ENCODE measurements around the gene RPL22L1. TPM values are rescaled to one million over a fixed set of nuclear protein-coding genes. Genes with fewer than 3 reads are reported as not detected.

Gene RPL22L1
- total RNA-seq, 2 experiments from 2014 or later: 51.7 to 58.9 TPM

DNA sequence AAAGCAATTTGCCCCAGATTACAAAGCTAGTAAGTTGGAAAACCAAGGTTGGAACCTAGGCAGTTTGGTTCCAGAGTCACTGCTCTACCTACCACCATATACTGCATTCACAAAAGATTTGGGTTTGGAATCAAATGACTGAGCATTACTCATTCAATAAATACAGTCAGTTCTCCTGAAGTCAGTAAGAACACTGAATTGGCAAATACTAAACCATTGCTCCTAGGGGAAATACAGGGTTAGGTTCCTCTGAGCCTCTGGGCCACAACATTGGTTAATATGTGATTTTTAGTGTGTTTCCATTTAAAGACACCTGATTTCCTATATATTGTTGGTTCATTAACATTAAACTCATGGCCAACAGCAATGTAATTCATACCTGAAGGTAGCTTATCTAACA is 40.5 kb upstream of the RPL22L1 start:
- no TSS peak for BruUV-seq (replicated peaks)
- Histone ChIP-seq H4K20me1 (ENCODE audit: insufficient read depth, low read length) (no peaks in the 10 kb centered on the region), H3K79me2 (ENCODE audit: insufficient read depth, low read depth, low read length) (peaks cover 21% of the 10 kb centered on the region; the same call in 1 of the 2 replicates), H3K27ac (ENCODE audit: low read depth, low read length, poor library complexity, severe bottlenecking) (no peak overlapping the region), H3K4me2 (ENCODE audit: low read length) (no peak overlapping the region), H3K4me3 (ENCODE audit: low read depth, low read length, poor library complexity, severe bottlenecking) (no peak overlapping the region), H3K4me1 (ENCODE audit: insufficient read depth, low read length, poor library complexity, severe bottlenecking) (peaks cover 22% of the 10 kb centered on the region), H2AFZ (ENCODE audit: low read length) (no peak overlapping the region), H3K9me3 (ENCODE audit: low read length) (peaks cover 12% of the 10 kb centered on the region), H3K9me2 (ENCODE audit: insufficient read depth, low read length) (no peaks in the 10 kb centered on the region), H3K36me3 (ENCODE audit: insufficient read depth, low read length) (peaks cover 5% of the 10 kb centered on the region)
- TF ChIP-seq CTCF (conservative IDR thresholded peaks at IDR 0.05; ENCODE audit: low read length): no peak
- no peak for TF ChIP-seq EZH2phosphoT487 (IDR thresholded peaks at IDR 0.05; ENCODE audit: borderline replicate concordance, low read depth, low read length)
- DNase-seq (ENCODE audit: low spot score): no peak
- CTCF ChIA-PET (ENCODE audit: unreplicated experiment): no interaction called here
- POLR2A ChIA-PET: no interaction called here
- intact Hi-C loops (cut with micrococcal nuclease; ENCODE audit: unreplicated experiment): no loop called here

- Histone ChIP-seq H3K79me2 (ENCODE audit: insufficient read depth, low read depth, low read length) (peaks cover 26% of the 10 kb centered on the region; the same call in 1 of the 2 replicates), H3K4me3 (ENCODE audit: low read depth, low read length, poor library complexity, severe bottlenecking) (peak overlapping the region; percentile 35), H3K36me3 (ENCODE audit: insufficient read depth, low read length) (peaks cover 16% of the 10 kb centered on the region), H3K9me3 (ENCODE audit: low read length) (peaks cover 12% of the 10 kb centered on the region), H4K20me1 (ENCODE audit: insufficient read depth, low read length) (no peaks in the 10 kb centered on the region), H3K27ac (ENCODE audit: low read depth, low read length, poor library complexity, severe bottlenecking) (no peak overlapping the region), H2AFZ (ENCODE audit: low read length) (peak overlapping the region; percentile 92), H3K4me2 (ENCODE audit: low read length) (peak overlapping the region; percentile 31; the same call in 1 of the 2 replicates), H3K4me1 (ENCODE audit: insufficient read depth, low read length, poor library complexity, severe bottlenecking) (peaks cover 25% of the 10 kb centered on the region), H3K9me2 (ENCODE audit: insufficient read depth, low read length) (no peaks in the 10 kb centered on the region)
- intact Hi-C loops (cut with micrococcal nuclease; ENCODE audit: unreplicated experiment): no loop called here
- ChIA-PET CTCF (ENCODE audit: unreplicated experiment) (no interaction called here), POLR2A (interaction anchor here (0.8 to 1.9 kb wide), 4 partner anchors 14 to 41 kb away, joined by 3 to 17 read pairs (median 8); partner anchors contain the start of gene RPL22L1)
- BruUV-seq (replicated peaks): TSS peak; percentile 48
- TF ChIP-seq CTCF (conservative IDR thresholded peaks at IDR 0.05; ENCODE audit: low read length) (no peak), EZH2phosphoT487 (IDR thresholded peaks at IDR 0.05; ENCODE audit: borderline replicate concordance, low read depth, low read length) (no peak)
- no peak for DNase-seq (ENCODE audit: low spot score)
These were observed 39.3 kb upstream of the RPL22L1 start for GRCh38 chr3:170909129-170909903.
